ENCODE measurements around the gene OR5D16. TPM values are rescaled to one million over a fixed set of nuclear protein-coding genes. Genes with fewer than 3 reads are reported as not detected.

OR5D16 gene
- total RNA-seq (2022; extraction: Qiagen RNA extraction), result not detected in 5 replicates

DNA sequence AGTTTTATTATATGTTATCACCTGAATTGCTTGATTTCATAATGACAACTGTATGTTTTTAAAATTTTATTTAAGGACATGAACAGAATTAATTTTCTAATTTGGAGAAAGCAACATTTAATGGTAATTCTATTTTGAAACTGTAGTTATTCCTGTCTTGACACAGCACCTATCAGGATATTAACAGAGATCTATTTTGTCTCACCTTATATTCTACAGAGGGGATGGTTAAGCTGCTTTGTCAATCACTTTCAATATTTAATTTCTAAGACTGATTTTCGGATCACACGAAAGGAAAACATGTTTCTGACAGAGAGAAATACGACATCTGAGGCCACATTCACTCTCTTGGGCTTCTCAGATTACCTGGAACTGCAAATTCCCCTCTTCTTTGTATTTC lies at the start of gene OR5D16:
Gene OR5D16 (plus strand): TSS at position 301 of the 400 bp plus-strand sequence. CDS start 0 bp downstream, at position 301.

DNA sequence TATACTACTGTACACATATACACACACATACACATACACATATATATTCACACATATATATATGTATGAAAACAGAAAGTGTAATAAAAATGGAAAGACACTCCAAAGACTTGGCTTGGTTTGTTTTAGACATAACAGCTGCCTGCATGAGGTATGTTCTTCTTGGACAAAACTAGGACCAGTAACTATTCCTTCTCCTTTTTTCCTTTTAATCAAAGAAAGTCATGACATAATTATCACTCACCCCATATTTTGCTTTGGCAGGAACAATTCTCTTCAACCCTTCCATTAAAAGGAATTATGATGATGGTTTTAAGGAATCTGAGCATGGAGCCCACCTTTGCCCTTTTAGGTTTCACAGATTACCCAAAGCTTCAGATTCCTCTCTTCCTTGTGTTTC lies 43.3 kb upstream of the OR5D16 start, which contains the start of gene OR5D14:
Gene OR5D14 (plus strand): TSS at position 301 of the 400 bp plus-strand sequence. CDS start 0 bp downstream, at position 301.

DNA sequence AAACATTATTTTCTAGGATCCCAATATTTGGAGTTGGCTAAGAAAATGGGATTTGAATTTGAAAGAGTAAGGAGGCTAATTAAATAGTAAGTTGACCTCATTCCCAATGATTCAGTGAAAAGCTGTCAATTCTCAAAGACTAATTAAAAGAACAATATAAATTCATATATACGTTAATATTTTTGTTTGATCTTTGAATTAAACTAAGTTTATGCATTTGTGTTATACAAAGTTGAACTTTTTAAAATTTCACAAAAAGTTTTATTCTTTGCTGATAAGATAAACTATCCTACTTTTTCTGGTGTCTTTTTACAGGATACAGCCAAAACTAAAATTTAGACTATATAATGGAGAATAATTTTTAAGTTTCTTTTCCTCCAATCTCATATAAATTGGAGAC lies 27.5 kb upstream of the OR5D16 start, which contains the start of gene OR5L1:
Gene OR5L1 (plus strand): TSS at position 301 of the 400 bp plus-strand sequence. CDS start 100 bp downstream, outside the sequence.

GRCh38 chr11:55819330-55819729 lies 19.2 kb upstream of the OR5D16 start, which contains the start of gene OR5D18:
Gene OR5D18, plus strand, starts transcription at chr11:55819630. Its CDS starts 0 bp downstream, at chr11:55819630.

DNA sequence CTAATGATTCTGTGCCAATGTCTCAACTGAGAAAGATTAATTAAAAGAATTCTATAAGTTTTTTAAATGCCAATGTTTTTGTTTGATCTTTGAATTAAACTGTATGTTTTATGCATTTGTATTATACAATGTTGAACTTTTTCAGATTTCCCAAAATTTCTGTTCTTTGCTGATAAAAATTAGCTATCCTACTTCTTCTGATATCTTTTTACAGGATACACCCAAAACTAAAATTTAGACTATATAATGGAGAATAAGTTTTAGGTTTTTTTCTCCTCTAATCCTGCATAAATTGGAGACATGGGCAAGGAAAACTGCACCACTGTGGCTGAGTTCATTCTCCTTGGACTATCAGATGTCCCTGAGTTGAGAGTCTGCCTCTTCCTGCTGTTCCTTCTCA lies 11.6 kb upstream of the OR5D16 start, which contains the start of gene OR5L2:
Gene OR5L2 (plus strand): TSS at position 301 of the 400 bp plus-strand sequence. CDS start 0 bp downstream, at position 301.

GRCh38 chr11:55882997-55883396 lies 44.4 kb downstream of the OR5D16 start, which contains the start of gene TRIM51:
Gene TRIM51, plus strand, starts transcription at chr11:55883297. Its CDS starts 2,132 bp downstream, at chr11:55885429.

Other genes with a start within 250 kb of the OR5D16 start
- not detected in 5 replicates for gene OR4C11, start 231.1 kb upstream of the OR5D16 start, total RNA-seq (2022; extraction: Qiagen RNA extraction)
- not detected in 5 replicates for gene OR4P4, start 203.6 kb upstream of the OR5D16 start, total RNA-seq (2022; extraction: Qiagen RNA extraction)
- gene OR4S2, start 190.4 kb upstream of the OR5D16 start, total RNA-seq (2022; extraction: Qiagen RNA extraction), result not detected in 5 replicates
- gene OR4C6, start 176.6 kb upstream of the OR5D16 start, total RNA-seq (2022; extraction: Qiagen RNA extraction), result not detected in 5 replicates
- gene OR5D13, start 65.3 kb upstream of the OR5D16 start, total RNA-seq (2022; extraction: Qiagen RNA extraction), result not detected in 5 replicates
- gene OR5D14, start 43.2 kb upstream of the OR5D16 start, total RNA-seq (2022; extraction: Qiagen RNA extraction), result not detected in 5 replicates
- not detected in 5 replicates for gene OR5L1, start 27.4 kb upstream of the OR5D16 start, total RNA-seq (2022; extraction: Qiagen RNA extraction)
- gene OR5D18, start 19.1 kb upstream of the OR5D16 start, total RNA-seq (2022; extraction: Qiagen RNA extraction), result not detected in 5 replicates
- gene OR5L2, start 11.5 kb upstream of the OR5D16 start, total RNA-seq (2022; extraction: Qiagen RNA extraction), result not detected in 5 replicates
- gene TRIM51, start 44.5 kb downstream of the OR5D16 start, total RNA-seq (2022; extraction: Qiagen RNA extraction), result not detected in 5 replicates
- gene OR5W2, start 75.8 kb downstream of the OR5D16 start, total RNA-seq (2022; extraction: Qiagen RNA extraction), result not detected in 5 replicates
- gene OR5I1, start 97.6 kb downstream of the OR5D16 start, total RNA-seq (2022; extraction: Qiagen RNA extraction), result not detected in 5 replicates
- gene OR10AG1, start 131.2 kb downstream of the OR5D16 start, total RNA-seq (2022; extraction: Qiagen RNA extraction), result not detected in 5 replicates
- gene OR5F1, start 155.9 kb downstream of the OR5D16 start, total RNA-seq (2022; extraction: Qiagen RNA extraction), result not detected in 5 replicates
- gene OR5AS1, start 188.9 kb downstream of the OR5D16 start, total RNA-seq (2022; extraction: Qiagen RNA extraction), result not detected in 5 replicates

Data from A549 treated with AZD2906 at 1 μM for 4 hours (cell line).